HG03575 (cell line): ENCODE results near the gene NKX2-3.

Experiments used
- ATAC-seq: cut with Tn5 transposase; IDR thresholded peaks from one replicate; pipeline ENCODE4 v1.9.1; 2021; ENCODE audit not compliant: unreplicated experiment, insufficient number of reproducible peaks, low FRiP score; ENCODE audit errors: extremely low read depth

NKX2-3 gene

GRCh38 chr10:99536338-99537085 lies 3.8 kb downstream of the NKX2-3 start:
- ATAC-seq: no peak

- no peak for ATAC-seq
Measured at GRCh38 chr10:99537086-99537988, 4.6 kb downstream of the NKX2-3 start.

GRCh38 chr10:99537989-99538917 lies 5.5 kb downstream of the NKX2-3 start:
- no peak for ATAC-seq

- no peak for ATAC-seq
Measured at GRCh38 chr10:99539120-99539519, 6.4 kb downstream of the NKX2-3 start.

- ATAC-seq: no peak
Measured at GRCh38 chr10:99539820-99540219, 7.1 kb downstream of the NKX2-3 start.

GRCh38 chr10:99540306-99540656 lies 7.5 kb downstream of the NKX2-3 start:
- ATAC-seq: no peak

- no peak for ATAC-seq
Measured at GRCh38 chr10:99540657-99541531, 8.2 kb downstream of the NKX2-3 start.

- ATAC-seq: no peak
Measured at GRCh38 chr10:99544322-99544721, 11.6 kb downstream of the NKX2-3 start.

- no peak for ATAC-seq
Measured at GRCh38 chr10:99548041-99548530, 15.3 kb downstream of the NKX2-3 start.

- no peak for ATAC-seq
Measured at GRCh38 chr10:99551158-99551557, 18.4 kb downstream of the NKX2-3 start.

- no peak for ATAC-seq
Measured at GRCh38 chr10:99551616-99552015, 18.9 kb downstream of the NKX2-3 start.

GRCh38 chr10:99555371-99555770 lies 22.6 kb downstream of the NKX2-3 start:
- no peak for ATAC-seq

- peak; percentile 92 for ATAC-seq
Measured at GRCh38 chr10:99555825-99556523, 23.2 kb downstream of the NKX2-3 start.

- ATAC-seq: no peak
Measured at GRCh38 chr10:99557044-99557443, 24.3 kb downstream of the NKX2-3 start.

GRCh38 chr10:99558708-99559107 lies 26.0 kb downstream of the NKX2-3 start:
- ATAC-seq: no peak

GRCh38 chr10:99560277-99561126 lies 27.8 kb downstream of the NKX2-3 start:
- ATAC-seq: no peak

- no peak for ATAC-seq
Measured at GRCh38 chr10:99562631-99563030, 29.9 kb downstream of the NKX2-3 start.
